ENCODE data around the gene AAK1.

AAK1 gene

DNA sequence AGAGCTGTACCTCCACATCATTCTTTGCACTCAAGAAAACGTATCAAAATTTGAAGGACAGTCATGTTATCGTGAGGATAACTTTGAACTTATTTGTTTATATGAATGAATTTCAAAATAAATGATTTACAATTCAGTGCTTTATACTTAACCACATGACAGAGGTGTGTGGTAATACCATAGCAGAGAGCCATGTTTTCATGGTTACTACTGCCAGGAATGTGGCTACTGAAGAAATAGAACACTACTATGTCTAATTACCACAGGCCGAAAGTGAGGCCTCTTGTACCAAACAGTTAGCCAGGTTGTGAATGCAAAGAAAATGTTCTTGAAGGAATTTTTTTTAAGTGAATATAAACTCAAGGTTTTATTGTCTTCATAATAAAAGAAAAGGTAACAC is 49.2 kb downstream of the AAK1 start:
- H2BK12ac ChIP-seq (ENCODE audit: low read length): no peak overlapping the region
- no peak overlapping the region for H4K8ac ChIP-seq (ENCODE audit: low read depth, low read length)
- no peaks in the 10 kb centered on the region for H3K27me3 ChIP-seq (ENCODE audit: control insufficient read depth in 3 of 3, insufficient read depth in 3 of 3, low read depth in 1 of 3, low read length in 3 of 3)
- WGBS, 2 donors (ENCODE audit: extremely low coverage in 2 of 2, insufficient read length in 2 of 2, insufficient replicate concordance in 1 of 2): no CpG with 5 or more reads among the region's 3 CpGs
- H2AK5ac ChIP-seq (ENCODE audit: low read depth, low read length): no peak overlapping the region
- H3K4me2 ChIP-seq (ENCODE audit: insufficient read depth, low read length, poor library complexity, severe bottlenecking): no peak overlapping the region
- H3K14ac ChIP-seq (ENCODE audit: low read length): no peak overlapping the region
- H3K79me1 ChIP-seq (ENCODE audit: low read depth, low read length): no peaks in the 10 kb centered on the region
- H2BK15ac ChIP-seq (ENCODE audit: low read length): no peak overlapping the region
- H3K27ac ChIP-seq (replicated peaks; ENCODE audit: low read length): no peak overlapping the region
- no peak overlapping the region for H4K91ac ChIP-seq (ENCODE audit: low read depth, low read length, poor library complexity)
- no peak overlapping the region for H2BK120ac ChIP-seq (ENCODE audit: low read depth, low read length)
- no peak overlapping the region for H3K23ac ChIP-seq (ENCODE audit: low read depth, low read length, poor library complexity)
- no peak for DNase-seq (ENCODE audit: low spot score)
- H3K18ac ChIP-seq (ENCODE audit: low read length): no peak overlapping the region
- no peak overlapping the region for H3K9ac ChIP-seq (ENCODE audit: low read depth, low read length, poor library complexity)
- no peaks in the 10 kb centered on the region for H3K9me3 ChIP-seq (replicated peaks in 1 of 2; ENCODE audit: control insufficient read depth in 2 of 2, insufficient read depth in 1 of 2, low read depth in 1 of 2, low read length in 2 of 2)
- no peaks in the 10 kb centered on the region for H3K36me3 ChIP-seq (replicated peaks in 1 of 2; ENCODE audit: control insufficient read depth in 2 of 2, insufficient read depth in 2 of 2, low read length in 2 of 2)
- H2BK5ac ChIP-seq (ENCODE audit: low read length): no peak overlapping the region
- no peak overlapping the region for H3K4me3 ChIP-seq (ENCODE audit: low read length in 2 of 2)
- H2AFZ ChIP-seq (ENCODE audit: low read length): no peak overlapping the region
- H3K4ac ChIP-seq (ENCODE audit: low read length): no peak overlapping the region
- H3K4me1 ChIP-seq (ENCODE audit: control insufficient read depth in 2 of 2, insufficient read depth in 1 of 2, low read depth in 1 of 2, low read length in 2 of 2): peaks cover 0 to 8% of the 10 kb centered on the region in 2 donors

DNA sequence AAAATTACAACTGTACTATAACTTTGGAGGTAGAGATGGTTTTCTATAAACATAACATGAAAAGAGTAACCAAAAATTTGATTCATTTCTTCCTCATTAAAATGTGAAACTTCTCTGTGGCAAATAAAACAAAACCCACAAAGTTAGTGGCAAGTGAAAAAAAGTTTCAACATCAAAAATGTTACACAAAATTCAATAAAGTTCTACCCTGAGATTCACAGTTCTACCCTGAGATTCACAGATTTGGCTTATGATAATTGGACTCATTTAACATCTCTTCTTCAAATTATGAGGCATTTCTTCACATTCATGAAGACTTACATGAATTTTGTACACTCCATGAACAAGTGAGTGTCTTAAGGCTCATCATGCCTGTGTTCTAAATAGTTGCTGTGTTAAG is 51.0 kb downstream of the AAK1 start:
- no peaks in the 10 kb centered on the region for H3K9me3 ChIP-seq (replicated peaks in 1 of 2; ENCODE audit: control insufficient read depth in 2 of 2, insufficient read depth in 1 of 2, low read depth in 1 of 2, low read length in 2 of 2)
- no peak overlapping the region for H3K18ac ChIP-seq (ENCODE audit: low read length)
- H2AK5ac ChIP-seq (ENCODE audit: low read depth, low read length): no peak overlapping the region
- H2BK120ac ChIP-seq (ENCODE audit: low read depth, low read length): no peak overlapping the region
- H4K8ac ChIP-seq (ENCODE audit: low read depth, low read length): no peak overlapping the region
- H3K23ac ChIP-seq (ENCODE audit: low read depth, low read length, poor library complexity): no peak overlapping the region
- H4K91ac ChIP-seq (ENCODE audit: low read depth, low read length, poor library complexity): no peak overlapping the region
- no peak overlapping the region for H2BK12ac ChIP-seq (ENCODE audit: low read length)
- H3K4me3 ChIP-seq (ENCODE audit: low read length in 2 of 2): no peak overlapping the region
- H3K36me3 ChIP-seq (replicated peaks in 1 of 2; ENCODE audit: control insufficient read depth in 2 of 2, insufficient read depth in 2 of 2, low read length in 2 of 2): no peaks in the 10 kb centered on the region
- peaks cover 0 to 8% of the 10 kb centered on the region in 2 donors for H3K4me1 ChIP-seq (ENCODE audit: control insufficient read depth in 2 of 2, insufficient read depth in 1 of 2, low read depth in 1 of 2, low read length in 2 of 2)
- no peak for DNase-seq (ENCODE audit: low spot score)
- H3K27me3 ChIP-seq (ENCODE audit: control insufficient read depth in 3 of 3, insufficient read depth in 3 of 3, low read depth in 1 of 3, low read length in 3 of 3): no peaks in the 10 kb centered on the region
- H3K27ac ChIP-seq (replicated peaks; ENCODE audit: low read length): no peak overlapping the region
- no peak overlapping the region for H3K4me2 ChIP-seq (ENCODE audit: insufficient read depth, low read length, poor library complexity, severe bottlenecking)
- H3K4ac ChIP-seq (ENCODE audit: low read length): no peak overlapping the region
- H2AFZ ChIP-seq (ENCODE audit: low read length): no peak overlapping the region
- no peaks in the 10 kb centered on the region for H3K79me1 ChIP-seq (ENCODE audit: low read depth, low read length)
- H2BK15ac ChIP-seq (ENCODE audit: low read length): no peak overlapping the region
- no peak overlapping the region for H3K9ac ChIP-seq (ENCODE audit: low read depth, low read length, poor library complexity)
- H3K14ac ChIP-seq (ENCODE audit: low read length): no peak overlapping the region
- no peak overlapping the region for H2BK5ac ChIP-seq (ENCODE audit: low read length)

DNA sequence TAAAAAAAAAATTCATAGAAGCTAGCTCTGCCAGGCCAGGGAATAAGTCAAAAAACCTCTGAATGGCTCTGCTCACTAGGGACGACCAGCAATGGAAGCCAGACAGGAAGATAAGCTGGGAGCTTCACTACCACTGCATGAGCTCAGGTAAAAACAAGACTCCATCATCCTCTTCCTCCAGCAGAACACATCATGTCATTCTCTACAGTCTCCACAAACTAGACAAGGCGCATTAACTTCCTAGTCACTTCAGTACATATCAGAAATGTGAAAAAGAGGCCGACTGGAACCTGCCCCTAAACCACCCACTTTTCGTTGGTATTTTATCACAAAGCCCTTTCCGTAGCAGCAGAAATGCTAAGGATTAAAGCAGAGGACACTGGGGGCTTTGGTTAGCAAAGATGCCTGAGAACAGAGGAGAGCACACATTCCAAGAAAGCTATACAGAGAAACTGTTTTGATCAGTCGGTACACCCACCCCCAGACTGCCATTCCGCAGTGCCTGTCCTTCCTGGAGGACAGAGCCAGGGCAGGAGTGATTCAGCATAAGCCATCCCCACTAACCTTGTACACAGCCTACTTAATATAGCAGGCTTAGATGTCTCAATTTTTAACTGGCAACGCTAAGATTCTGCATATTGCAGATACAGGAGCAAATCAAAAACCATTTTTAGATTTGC is 53.4 kb downstream of the AAK1 start:
- Histone ChIP-seq H2AFZ (ENCODE audit: low read length) (no peak overlapping the region), H2BK12ac (ENCODE audit: low read length) (no peak overlapping the region), H3K36me3 (replicated peaks in 1 of 2; ENCODE audit: control insufficient read depth in 2 of 2, insufficient read depth in 2 of 2, low read length in 2 of 2) (no peaks in the 10 kb centered on the region), H3K9me3 (replicated peaks in 1 of 2; ENCODE audit: control insufficient read depth in 2 of 2, insufficient read depth in 1 of 2, low read depth in 1 of 2, low read length in 2 of 2) (no peaks in the 10 kb centered on the region), H3K27me3 (ENCODE audit: control insufficient read depth in 3 of 3, insufficient read depth in 3 of 3, low read depth in 1 of 3, low read length in 3 of 3) (no peaks in the 10 kb centered on the region), H3K9ac (ENCODE audit: low read depth, low read length, poor library complexity) (no peak overlapping the region), H2BK15ac (ENCODE audit: low read length) (no peak overlapping the region), H2AK5ac (ENCODE audit: low read depth, low read length) (no peak overlapping the region), H3K4ac (ENCODE audit: low read length) (no peak overlapping the region), H3K23ac (ENCODE audit: low read depth, low read length, poor library complexity) (no peak overlapping the region), H3K18ac (ENCODE audit: low read length) (no peak overlapping the region), H2BK120ac (ENCODE audit: low read depth, low read length) (no peak overlapping the region), H2BK5ac (ENCODE audit: low read length) (no peak overlapping the region), H3K79me1 (ENCODE audit: low read depth, low read length) (no peaks in the 10 kb centered on the region), H4K91ac (ENCODE audit: low read depth, low read length, poor library complexity) (no peak overlapping the region), H3K4me2 (ENCODE audit: insufficient read depth, low read length, poor library complexity, severe bottlenecking) (no peak overlapping the region), H3K4me3 (ENCODE audit: low read length in 2 of 2) (no peak overlapping the region), H3K27ac (replicated peaks; ENCODE audit: low read length) (peak overlapping the region; percentile 25), H4K8ac (ENCODE audit: low read depth, low read length) (no peak overlapping the region), H3K4me1 (ENCODE audit: control insufficient read depth in 2 of 2, insufficient read depth in 1 of 2, low read depth in 1 of 2, low read length in 2 of 2) (peaks cover 0 to 17% of the 10 kb centered on the region in 2 donors), H3K14ac (ENCODE audit: low read length) (no peak overlapping the region)
- DNase-seq (ENCODE audit: low spot score): peak; percentile 15
- WGBS, 2 donors (ENCODE audit: extremely low coverage in 2 of 2, insufficient read length in 2 of 2, insufficient replicate concordance in 1 of 2): no CpG with 5 or more reads among the region's 8 CpGs

DNA sequence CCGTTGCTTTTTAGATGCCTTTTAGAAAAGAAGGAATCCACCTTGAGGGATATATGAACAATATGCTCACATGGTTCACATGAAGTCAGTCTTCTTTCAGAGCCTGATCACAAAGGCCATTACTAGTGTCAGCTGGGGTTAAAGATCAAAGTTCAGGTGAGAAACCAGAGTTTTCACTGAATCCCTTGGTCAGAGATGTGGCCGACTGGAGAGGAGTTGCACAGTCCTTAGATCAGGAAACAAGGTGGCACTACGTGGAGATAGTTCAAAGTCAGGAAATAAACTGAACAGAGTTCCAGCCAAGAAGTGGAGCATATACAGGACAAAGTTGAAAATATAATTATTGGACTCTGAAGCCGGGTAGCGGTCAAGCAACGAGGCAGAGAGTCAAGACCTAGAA is 54.6 kb downstream of the AAK1 start:
- Histone ChIP-seq H3K79me1 (ENCODE audit: low read depth, low read length) (no peaks in the 10 kb centered on the region), H2BK120ac (ENCODE audit: low read depth, low read length) (no peak overlapping the region), H4K91ac (ENCODE audit: low read depth, low read length, poor library complexity) (no peak overlapping the region), H3K4ac (ENCODE audit: low read length) (no peak overlapping the region), H3K27ac (replicated peaks; ENCODE audit: low read length) (no peak overlapping the region), H3K4me1 (ENCODE audit: control insufficient read depth in 2 of 2, insufficient read depth in 1 of 2, low read depth in 1 of 2, low read length in 2 of 2) (peaks cover 0 to 15% of the 10 kb centered on the region in 2 donors), H3K27me3 (ENCODE audit: control insufficient read depth in 3 of 3, insufficient read depth in 3 of 3, low read depth in 1 of 3, low read length in 3 of 3) (no peaks in the 10 kb centered on the region), H2AK5ac (ENCODE audit: low read depth, low read length) (no peak overlapping the region), H3K9ac (ENCODE audit: low read depth, low read length, poor library complexity) (no peak overlapping the region), H2AFZ (ENCODE audit: low read length) (no peak overlapping the region), H2BK12ac (ENCODE audit: low read length) (no peak overlapping the region), H3K14ac (ENCODE audit: low read length) (no peak overlapping the region), H3K18ac (ENCODE audit: low read length) (no peak overlapping the region), H3K9me3 (replicated peaks in 1 of 2; ENCODE audit: control insufficient read depth in 2 of 2, insufficient read depth in 1 of 2, low read depth in 1 of 2, low read length in 2 of 2) (no peaks in the 10 kb centered on the region), H3K23ac (ENCODE audit: low read depth, low read length, poor library complexity) (no peak overlapping the region), H2BK15ac (ENCODE audit: low read length) (no peak overlapping the region), H3K4me2 (ENCODE audit: insufficient read depth, low read length, poor library complexity, severe bottlenecking) (no peak overlapping the region), H3K4me3 (ENCODE audit: low read length in 2 of 2) (no peak overlapping the region), H2BK5ac (ENCODE audit: low read length) (no peak overlapping the region), H4K8ac (ENCODE audit: low read depth, low read length) (no peak overlapping the region), H3K36me3 (replicated peaks in 1 of 2; ENCODE audit: control insufficient read depth in 2 of 2, insufficient read depth in 2 of 2, low read length in 2 of 2) (no peaks in the 10 kb centered on the region)
- no CpG with 5 or more reads among the region's 6 CpGs for WGBS, 2 donors (ENCODE audit: extremely low coverage in 2 of 2, insufficient read length in 2 of 2, insufficient replicate concordance in 1 of 2)
- DNase-seq (ENCODE audit: low spot score): no peak

All from neuronal stem cell (in vitro differentiated cells).